HG03442 (cell line): Measurements from ENCODE around the gene TCP11.

Experiments
- ATAC-seq: cut with Tn5 transposase; IDR thresholded peaks from one replicate; pipeline ENCODE4 v1.9.1; 2021; ENCODE audit warnings: mild to moderate bottlenecking, moderate library complexity; ENCODE audit not compliant: unreplicated experiment

TCP11 gene

DNA sequence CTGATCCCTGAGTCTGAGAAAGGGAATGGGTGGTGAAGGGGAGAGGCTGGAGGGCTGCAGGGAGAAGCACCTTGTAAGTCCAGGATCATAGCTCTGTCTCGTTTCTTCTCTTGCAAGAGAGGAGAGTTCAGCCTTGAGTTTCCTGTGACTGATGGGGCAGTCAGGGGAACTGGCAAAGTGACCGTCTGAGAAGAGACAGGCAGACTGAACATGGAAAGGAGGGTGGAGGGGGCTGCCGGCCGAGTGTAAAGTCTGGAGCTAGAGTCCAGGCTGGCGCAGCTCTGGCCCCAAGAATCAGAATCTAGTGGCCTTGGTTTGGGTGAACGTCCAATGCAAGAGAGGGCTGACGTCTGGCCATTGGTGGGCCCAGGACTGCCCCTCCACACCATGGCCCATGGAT, 72.5 kb downstream of the TCP11 start:
- no peak for ATAC-seq

DNA sequence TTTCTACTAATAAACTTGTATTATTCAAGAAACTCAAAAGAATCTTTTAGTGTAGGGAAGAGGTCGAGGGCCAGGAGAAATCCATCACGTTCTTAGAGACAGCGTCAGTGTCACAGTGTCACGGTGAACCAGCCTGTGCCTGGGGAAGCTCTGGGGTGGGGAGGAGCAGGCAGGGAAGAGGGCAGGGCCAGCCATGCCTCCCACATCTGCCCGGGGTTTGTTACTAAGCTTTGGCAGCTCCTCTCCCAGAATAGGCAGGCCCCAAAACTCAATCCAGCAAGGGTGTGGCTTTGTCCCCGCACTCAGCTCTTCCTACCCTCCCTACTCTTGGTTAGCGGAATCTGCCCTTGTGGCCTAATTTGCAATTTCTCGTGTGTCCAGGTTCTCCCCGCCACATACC, 72.9 kb downstream of the TCP11 start:
- no peak for ATAC-seq
